C4-2B (cell line): Measurements from ENCODE around the gene ATP1A2.

Experiments
- ZFX ChIP-seq: fragments of 450-650 bp; IDR thresholded peaks from 2 replicates; pipeline ENCODE4 v1.6.1; 2017
- TF ChIP-seq, protein P1 (sequence below): fragments of 450-650 bp; conservative IDR thresholded peaks from 2 replicates; pipeline ENCODE4 v1.5.1; 2017; ENCODE audit warnings: mild to moderate bottlenecking

GRCh38 chr1:160159846-160160245, 44.3 kb downstream of the ATP1A2 start:
- TF ChIP-seq, protein P1, sequence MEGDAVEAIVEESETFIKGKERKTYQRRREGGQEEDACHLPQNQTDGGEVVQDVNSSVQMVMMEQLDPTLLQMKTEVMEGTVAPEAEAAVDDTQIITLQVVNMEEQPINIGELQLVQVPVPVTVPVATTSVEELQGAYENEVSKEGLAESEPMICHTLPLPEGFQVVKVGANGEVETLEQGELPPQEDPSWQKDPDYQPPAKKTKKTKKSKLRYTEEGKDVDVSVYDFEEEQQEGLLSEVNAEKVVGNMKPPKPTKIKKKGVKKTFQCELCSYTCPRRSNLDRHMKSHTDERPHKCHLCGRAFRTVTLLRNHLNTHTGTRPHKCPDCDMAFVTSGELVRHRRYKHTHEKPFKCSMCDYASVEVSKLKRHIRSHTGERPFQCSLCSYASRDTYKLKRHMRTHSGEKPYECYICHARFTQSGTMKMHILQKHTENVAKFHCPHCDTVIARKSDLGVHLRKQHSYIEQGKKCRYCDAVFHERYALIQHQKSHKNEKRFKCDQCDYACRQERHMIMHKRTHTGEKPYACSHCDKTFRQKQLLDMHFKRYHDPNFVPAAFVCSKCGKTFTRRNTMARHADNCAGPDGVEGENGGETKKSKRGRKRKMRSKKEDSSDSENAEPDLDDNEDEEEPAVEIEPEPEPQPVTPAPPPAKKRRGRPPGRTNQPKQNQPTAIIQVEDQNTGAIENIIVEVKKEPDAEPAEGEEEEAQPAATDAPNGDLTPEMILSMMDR = no peak
- no peak for TF ChIP-seq ZFX
